CD14-positive monocyte (primary cell): ENCODE results near the gene POLR3GL. TPM values are rescaled to one million over a fixed set of nuclear protein-coding genes. Genes with fewer than 3 reads are reported as not detected.

Source experiments
- DNase-seq, 3 donors: peaks; one replicate each; pipeline ENCODE4 v3.0.0-alpha.2; 2011 to 2022
- H2AFZ ChIP-seq: 2 replicates; pipeline ENCODE4 v1.6.0; 2012; ENCODE audit warnings: mild to moderate bottlenecking, low read depth, low read length, inconsistent platforms; ENCODE audit not compliant: insufficient read depth, poor library complexity, severe bottlenecking
- H3K27ac ChIP-seq, 2 donors: 1 replicate in 1 of 2; 2 replicates in 1 of 2; pipeline ENCODE4 v1.5.1; 2012 to 2013; ENCODE audit warnings: low read length in 2 of 2, control low read depth in 1 of 2, inconsistent platforms in 1 of 2, low read depth in 1 of 2, mild to moderate bottlenecking in 1 of 2
- H3K27me3 ChIP-seq, 2 donors: one replicate each; pipeline versions ENCODE4 v1.6.0 to v1.6.1; 2011 to 2013; ENCODE audit warnings: low read length in 2 of 2; ENCODE audit not compliant: control insufficient read depth in 2 of 2, insufficient read depth in 2 of 2
- H3K36me3 ChIP-seq, 2 donors: replicated peaks in 1 of 2; 1 replicate in 1 of 2; 2 replicates in 1 of 2; pipeline versions ENCODE4 v1.5.1 to v1.6.1; 2012 to 2013; ENCODE audit warnings: low read length in 2 of 2, control low read depth in 1 of 2, inconsistent platforms in 1 of 2, mild to moderate bottlenecking in 1 of 2; ENCODE audit not compliant: insufficient read depth in 2 of 2, control insufficient read depth in 1 of 2
- H3K4me1 ChIP-seq, 2 donors: 1 replicate in 1 of 2; 2 replicates in 1 of 2; pipeline versions ENCODE4 v1.5.1 to v1.6.1; 2012 to 2013; ENCODE audit warnings: low read length in 2 of 2, control low read depth in 1 of 2, inconsistent platforms in 1 of 2, mild to moderate bottlenecking in 1 of 2, moderate library complexity in 1 of 2; ENCODE audit not compliant: insufficient read depth in 2 of 2, control insufficient read depth in 1 of 2
- H3K4me2 ChIP-seq: replicated peaks from 2 replicates; pipeline ENCODE3; 2012; ENCODE audit warnings: low read length, moderate library complexity, mild to moderate bottlenecking; ENCODE audit not compliant: poor library complexity, severe bottlenecking; ENCODE audit errors: extremely low read depth
- H3K4me3 ChIP-seq, 3 experiments: fragments of 200-600 bp in 1 of 3; sonication (generic) in 1 of 3; replicated peaks in 1 of 3; 1 replicate in 2 of 3; 2 replicates in 1 of 3; pipeline ENCODE4 v1.5.1; 2011 to 2013; ENCODE audit warnings: low read length in 3 of 3, mild to moderate bottlenecking in 3 of 3, control low read depth in 2 of 3, low read depth in 2 of 3, inconsistent platforms in 1 of 3, moderate library complexity in 1 of 3
- H3K79me2 ChIP-seq: 2 replicates; pipeline ENCODE4 v1.6.0; 2012; ENCODE audit warnings: mild to moderate bottlenecking, control low read depth, inconsistent platforms, low read length, moderate library complexity; ENCODE audit not compliant: insufficient read depth
- H3K9ac ChIP-seq: 2 replicates; pipeline ENCODE4 v1.6.0; 2017; ENCODE audit warnings: low read length, mild to moderate bottlenecking; ENCODE audit not compliant: insufficient read depth, poor library complexity, severe bottlenecking
- H3K9me3 ChIP-seq, 2 donors: replicated peaks in 1 of 2; 1 replicate in 1 of 2; 2 replicates in 1 of 2; pipeline versions ENCODE4 v1.5.1 to v1.6.1; 2012 to 2013; ENCODE audit warnings: low read length in 2 of 2, control low read depth in 1 of 2; ENCODE audit not compliant: control insufficient read depth in 1 of 2, insufficient read depth in 1 of 2
- H4K20me1 ChIP-seq: 2 replicates; pipeline ENCODE4 v1.6.0; 2012; ENCODE audit warnings: mild to moderate bottlenecking, low read length, control low read depth, moderate library complexity; ENCODE audit not compliant: insufficient read depth
- H3K27ac Mint-ChIP-seq, 7 donors: one replicate each; pipeline ENCODE4 v1.8.0; 2020; ENCODE audit warnings: mild to moderate bottlenecking in 7 of 7, mixed read lengths in 7 of 7, moderate library complexity in 6 of 7, inconsistent platforms in 2 of 7
- H3K27me3 Mint-ChIP-seq, 3 donors: one replicate each; pipeline ENCODE4 v1.8.0; 2021 to 2022; ENCODE audit warnings: low read depth in 3 of 3, mild to moderate bottlenecking in 3 of 3, mixed read lengths in 3 of 3, moderate library complexity in 3 of 3, inconsistent platforms in 1 of 3
- H3K36me3 Mint-ChIP-seq, 2 donors: one replicate each; pipeline ENCODE4 v1.8.0; 2020; ENCODE audit warnings: mixed read lengths in 2 of 2, inconsistent platforms in 1 of 2, mild to moderate bottlenecking in 1 of 2
- H3K4me1 Mint-ChIP-seq: one replicate; pipeline ENCODE4 v1.8.0; 2020; ENCODE audit warnings: mild to moderate bottlenecking, mixed read lengths
- H3K4me3 Mint-ChIP-seq, 2 donors: one replicate each; pipeline ENCODE4 v1.8.0; 2020; ENCODE audit warnings: mild to moderate bottlenecking in 2 of 2, mixed read lengths in 2 of 2, moderate library complexity in 1 of 2
- H3K9me3 Mint-ChIP-seq, 7 donors: one replicate each; pipeline ENCODE4 v1.8.0; 2020 to 2022; ENCODE audit warnings: mixed read lengths in 7 of 7, mild to moderate bottlenecking in 6 of 7, moderate library complexity in 6 of 7, inconsistent platforms in 2 of 7
- CTCF ChIP-seq: fragments of 200-600 bp; IDR thresholded peaks from one replicate; pipeline ENCODE4 v1.8.0; 2022; ENCODE audit warnings: antibody characterized with exemption, mild to moderate bottlenecking
- WGBS: methylation state at CpG from one replicate; pipeline ENCODE4 v1.1.5; 2013; ENCODE audit warnings: missing lambda C conversion rate; ENCODE audit not compliant: insufficient coverage; 5-methylcytosine and 5-hydroxymethylcytosine counted together
- intact Hi-C, 2 donors: fragments of 100-400 bp; cut with micrococcal nuclease; formaldehyde crosslinking; loops; one replicate each; pipeline versions ENCODE4 v1.15.0 to v1.15.1; 2023
- polyA plus RNA-seq, 3 donors: library from polyadenylated mRNA; depleted of rRNA in 1 of 3; unstranded in 2 of 3; stranded (reverse) in 1 of 3; fragments of 300-500 nt in 2 of 3; fragments of >200 nt in 1 of 3; fragmentation: Illumina TruSeq in 2 of 3; gene quantifications; 1 replicate in 2 of 3; 2 replicates in 1 of 3; pipeline ENCODE4 v1.2.3, GENCODE V29; 2012 to 2021

POLR3GL gene
- polyA plus RNA-seq, 3 donors, result 11.6 to 39.0 (median 36.2) TPM

- H3K27me3 Mint-ChIP-seq, result peaks cover 32 to 42% (median 34%) of the 10 kb centered on the region in 3 donors
- peaks cover 17% of the 10 kb centered on the region for H3K4me1 Mint-ChIP-seq
- intact Hi-C loops, result no loop called here
- WGBS, result no CpG with 5 or more reads among the region's 4 CpGs
- Histone ChIP-seq H3K4me3 (no peak overlapping the region), H3K27ac (no peak overlapping the region), H2AFZ (no peak overlapping the region), H4K20me1 (no peaks in the 10 kb centered on the region), H3K9me3 (peaks cover 0 to 7% of the 10 kb centered on the region in 2 donors), H3K4me2 (peak overlapping the region; percentile 56), H3K79me2 (no peaks in the 10 kb centered on the region), H3K4me1 (peaks cover 15 to 17% of the 10 kb centered on the region in 2 donors), H3K36me3 (no peaks in the 10 kb centered on the region), H3K27me3 (peaks cover 17 to 23% of the 10 kb centered on the region in 2 donors), H3K9ac (no peak overlapping the region)
- no peak for TF ChIP-seq CTCF
- peaks cover 0 to 6% (median 2%) of the 10 kb centered on the region in 7 donors for H3K9me3 Mint-ChIP-seq
- H3K36me3 Mint-ChIP-seq, result peaks cover 0 to 5% of the 10 kb centered on the region in 2 donors
- DNase-seq, result no peak
- no peak overlapping the region for H3K27ac Mint-ChIP-seq
- peak overlapping the region; percentile 66 to 75 for H3K4me3 Mint-ChIP-seq
Measured at GRCh38 chr1:146020058-146021049, 55.9 kb downstream of the POLR3GL start.

- H3K9me3 Mint-ChIP-seq, result peaks cover 0 to 6% (median 2%) of the 10 kb centered on the region in 7 donors
- peaks cover 0 to 5% of the 10 kb centered on the region in 2 donors for H3K36me3 Mint-ChIP-seq
Measured at GRCh38 chr1:146021050-146021445, 56.6 kb downstream of the POLR3GL start.

More at GRCh38 chr1:146021050-146021445, 56.6 kb downstream of the POLR3GL start:
- Histone ChIP-seq H3K4me1 (peaks cover 15 to 17% of the 10 kb centered on the region in 2 donors), H3K4me3 (no peak overlapping the region), H3K36me3 (no peaks in the 10 kb centered on the region), H3K9me3 (peaks cover 0 to 7% of the 10 kb centered on the region in 2 donors), H3K27me3 (peaks cover 17 to 23% of the 10 kb centered on the region in 2 donors), H3K79me2 (no peaks in the 10 kb centered on the region), H3K27ac (no peak overlapping the region), H2AFZ (no peak overlapping the region), H3K9ac (no peak overlapping the region), H3K4me2 (no peak overlapping the region), H4K20me1 (no peaks in the 10 kb centered on the region)
- H3K4me3 Mint-ChIP-seq, result no peak overlapping the region
- H3K4me1 Mint-ChIP-seq, result peaks cover 17% of the 10 kb centered on the region
- peaks cover 32 to 39% (median 33%) of the 10 kb centered on the region in 3 donors for H3K27me3 Mint-ChIP-seq
- WGBS, result no CpG with 5 or more reads among the region's 1 CpG
- no peak for TF ChIP-seq CTCF
- no peak for DNase-seq
- intact Hi-C loops, result no loop called here
- H3K27ac Mint-ChIP-seq, result no peak overlapping the region
